GM23338 (cell line): ENCODE measurements around the gene LRBA. TPM values are rescaled to one million over a fixed set of nuclear protein-coding genes. Genes with fewer than 3 reads are reported as not detected.

ENCODE experiments used
- ATAC-seq: fragments of 200-7000 bp; cut with Tn5 transposase; 3 replicates; pipeline ENCODE4 v1.9.1; 2020
- DNase-seq: peaks from one replicate; pipeline ENCODE4 v3.0.0-alpha.2; 2015; ENCODE audit warnings: low spot score
- H2AFZ ChIP-seq: fragments of 200-600 bp; sonication (generic); 2 replicates; pipeline ENCODE4 v1.8.0; 2016; ENCODE audit warnings: antibody characterized with exemption, mild to moderate bottlenecking, moderate library complexity
- H3F3A ChIP-seq: fragments of 200-600 bp; sonication (generic); replicated peaks from 2 replicates; pipeline ENCODE4 v1.8.0; 2017; ENCODE audit warnings: antibody characterized with exemption, mixed run types, low read depth
- H3K27ac ChIP-seq: fragments of 200-600 bp; sonication (generic); 2 replicates; pipeline ENCODE4 v1.6.1; 2016; ENCODE audit warnings: low read depth
- H3K27me3 ChIP-seq: fragments of 200-600 bp; sonication (generic); 2 replicates; pipeline ENCODE4 v1.8.0; 2016; ENCODE audit warnings: mild to moderate bottlenecking, mixed run types, moderate library complexity; ENCODE audit not compliant: insufficient read depth
- H3K36me3 ChIP-seq: fragments of 200-600 bp; sonication (generic); 2 replicates; pipeline ENCODE4 v1.8.0; 2016; ENCODE audit warnings: mild to moderate bottlenecking; ENCODE audit not compliant: insufficient read depth
- H3K4me1 ChIP-seq: fragments of 200-600 bp; sonication (generic); 2 replicates; pipeline ENCODE4 v1.8.0; 2016; ENCODE audit warnings: mild to moderate bottlenecking, moderate library complexity; ENCODE audit not compliant: insufficient read depth
- H3K4me2 ChIP-seq: fragments of 200-600 bp; sonication (generic); 2 replicates; pipeline ENCODE4 v1.7.1; 2017; ENCODE audit warnings: mixed run types
- H3K4me3 ChIP-seq: fragments of 200-600 bp; sonication (generic); 2 replicates; pipeline ENCODE4 v1.6.1; 2016; ENCODE audit warnings: mixed run types
- H3K79me2 ChIP-seq: fragments of 200-600 bp; sonication (generic); replicated peaks from 2 replicates; pipeline ENCODE4 v1.8.0; 2017; ENCODE audit warnings: mild to moderate bottlenecking; ENCODE audit not compliant: insufficient read depth
- H3K9me2 ChIP-seq: fragments of 200-600 bp; sonication (generic); 2 replicates; pipeline ENCODE4 v1.8.0; 2017; ENCODE audit not compliant: insufficient read depth
- H4K20me1 ChIP-seq: fragments of 200-600 bp; sonication (generic); replicated peaks from 2 replicates; pipeline ENCODE4 v1.8.0; 2017; ENCODE audit warnings: mild to moderate bottlenecking; ENCODE audit not compliant: insufficient read depth
- H3K27ac Mint-ChIP-seq: 2 replicates; pipeline ENCODE4 v1.8.0; 2020; ENCODE audit warnings: inconsistent platforms, mild to moderate bottlenecking, moderate library complexity, mixed read lengths
- H3K27me3 Mint-ChIP-seq: 3 replicates; pipeline ENCODE4 v1.8.0; 2022; ENCODE audit warnings: low read depth, mild to moderate bottlenecking, moderate library complexity, mixed read lengths, inconsistent platforms; ENCODE audit not compliant: insufficient read depth, poor library complexity
- H3K36me3 Mint-ChIP-seq: 3 replicates; pipeline ENCODE4 v1.8.0; 2021; ENCODE audit warnings: low read depth, mild to moderate bottlenecking, inconsistent platforms, moderate library complexity, mixed read lengths
- H3K4me1 Mint-ChIP-seq: 3 replicates; pipeline ENCODE4 v1.8.0; 2020; ENCODE audit warnings: mild to moderate bottlenecking, inconsistent platforms, mixed read lengths
- H3K4me3 Mint-ChIP-seq: 3 replicates; pipeline ENCODE4 v1.8.0; 2021; ENCODE audit warnings: moderate library complexity, mild to moderate bottlenecking, inconsistent platforms, mixed read lengths
- H3K9me3 Mint-ChIP-seq: 3 replicates; pipeline ENCODE4 v1.8.0; 2020; ENCODE audit warnings: moderate library complexity, mild to moderate bottlenecking, inconsistent platforms, mixed read lengths
- CTCF ChIP-seq, 2 experiments: fragments of 200-600 bp in 1 of 2; sonication (generic) in 1 of 2; conservative IDR thresholded peaks; 2 replicates each; pipeline versions ENCODE4 v1.5.1 to v1.6.1; 2016 to 2017; ENCODE audit warnings: antibody characterized with exemption in 2 of 2, low read depth in 2 of 2, mild to moderate bottlenecking in 2 of 2, moderate library complexity in 1 of 2
- ETS1 ChIP-seq: IDR thresholded peaks from 2 replicates; pipeline ENCODE4 v1.6.1; 2016; ENCODE audit warnings: antibody characterized with exemption
- EZH2 ChIP-seq: fragments of 200-600 bp; sonication (generic); IDR thresholded peaks from one replicate; pipeline ENCODE4 v1.8.0; 2017; ENCODE audit warnings: antibody characterized with exemption, mild to moderate bottlenecking, low read depth; ENCODE audit not compliant: unreplicated experiment
- EZH2phosphoT487 ChIP-seq: fragments of 200-600 bp; sonication (generic); IDR thresholded peaks from one replicate; pipeline ENCODE4 v1.8.1; 2018; ENCODE audit warnings: antibody characterized with exemption; ENCODE audit not compliant: unreplicated experiment
- NANOG ChIP-seq: IDR thresholded peaks from 2 replicates; pipeline ENCODE4 v1.6.1; 2016; ENCODE audit warnings: antibody characterized with exemption, borderline replicate concordance
- POLR2AphosphoS5 ChIP-seq: IDR thresholded peaks from 2 replicates; pipeline ENCODE4 v1.6.1; 2016; ENCODE audit warnings: antibody characterized with exemption, low read depth
- ZNF331 ChIP-seq: fragments of 250-450 bp; sonication (Bioruptor Pico); IDR thresholded peaks from 2 replicates; pipeline ENCODE4 v1.5.0; 2020; ENCODE audit warnings: low read depth, mild to moderate bottlenecking, moderate library complexity
- polyA plus RNA-seq: library from polyadenylated mRNA; unstranded; fragments of >200 nt; fragmentation: Nextera tagmentation; extraction: Ambion mirVana; gene quantifications from 2 replicates; pipeline ENCODE4 v1.2.1, GENCODE V29; 2016
- total RNA-seq: library from RNA; depleted of rRNA; stranded (reverse); fragments of >200 nt; shearing (Covaris generic); gene quantifications from 2 replicates; pipeline ENCODE4 v1.2.3, GENCODE V29; 2014

Gene LRBA
- total and polyA plus RNA-seq, 2 experiments from 2014 or later = 23.3 to 126 TPM

- Mint-ChIP-seq H3K9me3 (no peaks in the 10 kb centered on the region), H3K36me3 (no peaks in the 10 kb centered on the region), H3K27me3 (no peaks in the 10 kb centered on the region), H3K4me3 (no peak overlapping the region), H3K27ac (no peak overlapping the region), H3K4me1 (no peaks in the 10 kb centered on the region; the same call in 2 of the 3 replicates)
- Histone ChIP-seq H4K20me1 (no peaks in the 10 kb centered on the region), H2AFZ (no peak overlapping the region), H3F3A (no peaks in the 10 kb centered on the region), H3K4me1 (no peaks in the 10 kb centered on the region), H3K79me2 (no peaks in the 10 kb centered on the region), H3K36me3 (no peaks in the 10 kb centered on the region), H3K9me2 (no peaks in the 10 kb centered on the region), H3K27me3 (no peaks in the 10 kb centered on the region), H3K4me2 (no peak overlapping the region), H3K4me3 (no peak overlapping the region), H3K27ac (no peak overlapping the region)
- no peak for TF ChIP-seq POLR2AphosphoS5
- TF ChIP-seq EZH2phosphoT487 = no peak
- TF ChIP-seq ZNF331 (CRISPR knock-in tag) = no peak
- TF ChIP-seq NANOG = no peak
- TF ChIP-seq ETS1 = no peak
- no peak for TF ChIP-seq CTCF (conservative IDR thresholded peaks at IDR 0.05; ENCODE audit: low read depth in 2 of 2)
- ATAC-seq = no peak
- no peak for DNase-seq
Measured at GRCh38 chr4:150355418-150355817, 659.7 kb downstream of the LRBA start.

- Histone ChIP-seq H3K36me3 (no peaks in the 10 kb centered on the region), H3K4me1 (no peaks in the 10 kb centered on the region), H3K79me2 (no peaks in the 10 kb centered on the region), H3K4me3 (no peak overlapping the region), H3K27me3 (no peaks in the 10 kb centered on the region), H4K20me1 (no peaks in the 10 kb centered on the region), H3F3A (no peaks in the 10 kb centered on the region), H3K27ac (no peak overlapping the region), H3K4me2 (no peak overlapping the region), H2AFZ (no peak overlapping the region), H3K9me2 (no peaks in the 10 kb centered on the region)
- DNase-seq = peak; percentile 12
- Mint-ChIP-seq H3K9me3 (no peaks in the 10 kb centered on the region), H3K4me1 (no peaks in the 10 kb centered on the region; the same call in 2 of the 3 replicates), H3K27me3 (no peaks in the 10 kb centered on the region), H3K27ac (no peak overlapping the region), H3K4me3 (no peak overlapping the region), H3K36me3 (no peaks in the 10 kb centered on the region)
- TF ChIP-seq EZH2 (no peak), CTCF (conservative IDR thresholded peaks at IDR 0.05; ENCODE audit: low read depth in 2 of 2) (0 out of 4 replicates have a peak, but pooled peaks of 1 of the 2 experiments have one; percentile 8)
- ATAC-seq = no peak
Measured at GRCh38 chr4:150354214-150354796, 660.8 kb downstream of the LRBA start.
